Measurements from ENCODE around the gene IP6K1.
"Not testable (repeated sequence)": the region's sequence is repeated elsewhere in the genome, so short reads cannot be mapped to it uniquely, and the experiment has no call there.

GRCh38 chr3:49823131-49823530 is 36.8 kb upstream of the IP6K1 start:
- TF ChIP-seq, protein P1, sequence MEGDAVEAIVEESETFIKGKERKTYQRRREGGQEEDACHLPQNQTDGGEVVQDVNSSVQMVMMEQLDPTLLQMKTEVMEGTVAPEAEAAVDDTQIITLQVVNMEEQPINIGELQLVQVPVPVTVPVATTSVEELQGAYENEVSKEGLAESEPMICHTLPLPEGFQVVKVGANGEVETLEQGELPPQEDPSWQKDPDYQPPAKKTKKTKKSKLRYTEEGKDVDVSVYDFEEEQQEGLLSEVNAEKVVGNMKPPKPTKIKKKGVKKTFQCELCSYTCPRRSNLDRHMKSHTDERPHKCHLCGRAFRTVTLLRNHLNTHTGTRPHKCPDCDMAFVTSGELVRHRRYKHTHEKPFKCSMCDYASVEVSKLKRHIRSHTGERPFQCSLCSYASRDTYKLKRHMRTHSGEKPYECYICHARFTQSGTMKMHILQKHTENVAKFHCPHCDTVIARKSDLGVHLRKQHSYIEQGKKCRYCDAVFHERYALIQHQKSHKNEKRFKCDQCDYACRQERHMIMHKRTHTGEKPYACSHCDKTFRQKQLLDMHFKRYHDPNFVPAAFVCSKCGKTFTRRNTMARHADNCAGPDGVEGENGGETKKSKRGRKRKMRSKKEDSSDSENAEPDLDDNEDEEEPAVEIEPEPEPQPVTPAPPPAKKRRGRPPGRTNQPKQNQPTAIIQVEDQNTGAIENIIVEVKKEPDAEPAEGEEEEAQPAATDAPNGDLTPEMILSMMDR (conservative IDR thresholded peaks at IDR 0.05 in 1 of 2, IDR thresholded peaks at IDR 0.05 in 1 of 2; ENCODE audit: extremely low read depth in 1 of 2, insufficient read depth in 1 of 2, low read depth in 1 of 2, low read length in 2 of 2) = not testable (repeated sequence)
- not testable (repeated sequence) for TF ChIP-seq EZH2 (IDR thresholded peaks at IDR 0.05; ENCODE audit: borderline replicate concordance, low read length)

Data from mammary epithelial cell (primary cell).